HEK293 (cell line): ENCODE data around the gene DBF4B.

Experiments used
- CTCF ChIA-PET: fragments of 350-600 bp; formaldehyde crosslinking; extraction: SDS; loops from one replicate; lab custom pipeline; 2021; ENCODE audit warnings: antibody characterized with exemption; lab: Yijun Ruan, JAX
- POLR2A ChIA-PET: fragments of 300-600 bp; formaldehyde crosslinking; extraction: SDS; loops from one replicate; lab custom pipeline; 2020; ENCODE audit warnings: antibody characterized with exemption, inconsistent platforms; lab: Yijun Ruan, JAX
- H3K27ac ChIP-seq: fragments of 200-500 bp; sonication (Bioruptor generic); 2 replicates; pipeline ENCODE4 v1.5.1; 2014; ENCODE audit warnings: low read depth, low read length, control low read depth, inconsistent platforms; ENCODE audit errors: extremely low read depth
- H3K36me3 ChIP-seq, 2 experiments: fragments of 200-500 bp in 1 of 2; sonication (Bioruptor generic) in 1 of 2; 1 replicate in 1 of 2; 2 replicates in 1 of 2; pipeline ENCODE4 v1.5.1; 2014 to 2017; ENCODE audit warnings: inconsistent platforms in 2 of 2, low read length in 2 of 2; ENCODE audit not compliant: control insufficient read depth in 2 of 2, insufficient read depth in 1 of 2
- H3K4me1 ChIP-seq: fragments of 200-500 bp; sonication (Bioruptor generic); 2 replicates; pipeline ENCODE4 v1.5.1; 2014; ENCODE audit warnings: mild to moderate bottlenecking, low read length, inconsistent platforms; ENCODE audit not compliant: control insufficient read depth, insufficient read depth
- H3K4me3 ChIP-seq: 2 replicates; pipeline ENCODE4 v1.5.1; 2011; ENCODE audit warnings: low read depth, mild to moderate bottlenecking, control low read depth, low read length, moderate library complexity
- H3K9me3 ChIP-seq: fragments of 200-500 bp; sonication (Bioruptor generic); 2 replicates; pipeline ENCODE4 v1.5.1; 2014; ENCODE audit warnings: low read depth, low read length, inconsistent platforms; ENCODE audit not compliant: control insufficient read depth, insufficient read depth
- AEBP2 ChIP-seq: fragments of 450-650 bp; formaldehyde crosslinking; IDR thresholded peaks from 2 replicates; pipeline ENCODE4 v1.5.1; 2016; ENCODE audit warnings: missing biosample characterization, missing genetic modification characterization, borderline replicate concordance
- HIC1 ChIP-seq: fragments of 450-650 bp; formaldehyde crosslinking; IDR thresholded peaks from 2 replicates; pipeline ENCODE4 v1.5.1; 2016; ENCODE audit warnings: missing biosample characterization, missing genetic modification characterization
- IKZF3 ChIP-seq: fragments of 450-650 bp; IDR thresholded peaks from 2 replicates; pipeline ENCODE4 v1.5.0; 2018; ENCODE audit warnings: missing biosample characterization, mild to moderate bottlenecking, missing genetic modification characterization, moderate library complexity
- INSM2 ChIP-seq: fragments of 450-650 bp; formaldehyde crosslinking; IDR thresholded peaks from 2 replicates; pipeline ENCODE4 v1.5.1; 2016; ENCODE audit warnings: missing biosample characterization, missing genetic modification characterization
- KLF10 ChIP-seq: fragments of 450-650 bp; IDR thresholded peaks from 2 replicates; pipeline ENCODE4 v1.5.1; 2018; ENCODE audit warnings: missing biosample characterization, mild to moderate bottlenecking, missing genetic modification characterization
- KLF17 ChIP-seq: fragments of 450-650 bp; formaldehyde crosslinking; IDR thresholded peaks from 2 replicates; pipeline ENCODE4 v1.5.1; 2016; ENCODE audit warnings: missing biosample characterization, missing genetic modification characterization
- OVOL3 ChIP-seq: fragments of 450-650 bp; formaldehyde crosslinking; IDR thresholded peaks from 2 replicates; pipeline ENCODE4 v1.5.1; 2016; ENCODE audit warnings: missing biosample characterization, missing genetic modification characterization
- PRDM10 ChIP-seq: fragments of 450-650 bp; formaldehyde crosslinking; IDR thresholded peaks from 2 replicates; pipeline ENCODE4 v1.5.1; 2016; ENCODE audit warnings: missing biosample characterization, missing genetic modification characterization
- SP2 ChIP-seq: fragments of 450-650 bp; formaldehyde crosslinking; IDR thresholded peaks from 2 replicates; pipeline ENCODE4 v1.5.1; 2016; ENCODE audit warnings: missing biosample characterization, missing genetic modification characterization
- SP3 ChIP-seq: fragments of 450-650 bp; formaldehyde crosslinking; IDR thresholded peaks from 2 replicates; pipeline ENCODE4 v1.5.1; 2016; ENCODE audit warnings: missing biosample characterization, missing genetic modification characterization
- SP7 ChIP-seq: fragments of 450-650 bp; formaldehyde crosslinking; IDR thresholded peaks from 2 replicates; pipeline ENCODE4 v1.5.1; 2016; ENCODE audit warnings: missing biosample characterization, missing genetic modification characterization
- ZEB2 ChIP-seq: fragments of 450-650 bp; formaldehyde crosslinking; IDR thresholded peaks from 2 replicates; pipeline ENCODE4 v1.5.1; 2016; ENCODE audit warnings: missing biosample characterization, missing genetic modification characterization
- ZNF16 ChIP-seq: fragments of 450-650 bp; formaldehyde crosslinking; IDR thresholded peaks from 2 replicates; pipeline ENCODE4 v1.5.1; 2016; ENCODE audit warnings: low read depth, missing biosample characterization, missing genetic modification characterization
- ZNF184 ChIP-seq: fragments of 450-650 bp; IDR thresholded peaks from 2 replicates; pipeline ENCODE4 v1.5.1; 2018; ENCODE audit warnings: missing biosample characterization, mild to moderate bottlenecking, missing genetic modification characterization
- ZNF266 ChIP-seq: fragments of 450-650 bp; formaldehyde crosslinking; IDR thresholded peaks from 2 replicates; pipeline ENCODE4 v1.5.1; 2016; ENCODE audit warnings: missing biosample characterization, missing genetic modification characterization, low read depth
- ZNF366 ChIP-seq: fragments of 450-650 bp; formaldehyde crosslinking; conservative IDR thresholded peaks from 2 replicates; pipeline ENCODE4 v1.5.1; 2016; ENCODE audit warnings: missing biosample characterization, missing genetic modification characterization
- ZNF398 ChIP-seq: fragments of 450-650 bp; formaldehyde crosslinking; IDR thresholded peaks from 2 replicates; pipeline ENCODE4 v1.5.1; 2017; ENCODE audit warnings: missing biosample characterization, missing genetic modification characterization
- ZNF600 ChIP-seq: fragments of 450-650 bp; formaldehyde crosslinking; IDR thresholded peaks from 2 replicates; pipeline ENCODE4 v1.5.1; 2016; ENCODE audit warnings: missing biosample characterization, missing genetic modification characterization
- ZNF629 ChIP-seq: fragments of 450-650 bp; formaldehyde crosslinking; IDR thresholded peaks from 2 replicates; pipeline ENCODE4 v1.5.1; 2017; ENCODE audit warnings: missing biosample characterization, missing genetic modification characterization
- ZNF664 ChIP-seq: fragments of 450-650 bp; formaldehyde crosslinking; IDR thresholded peaks from 2 replicates; pipeline ENCODE4 v1.5.1; 2016; ENCODE audit warnings: missing biosample characterization, missing genetic modification characterization
- ZNF670 ChIP-seq: fragments of 450-650 bp; formaldehyde crosslinking; IDR thresholded peaks from 2 replicates; pipeline ENCODE4 v1.5.1; 2016; ENCODE audit warnings: missing biosample characterization, missing genetic modification characterization, low read depth
- ZXDB ChIP-seq: fragments of 450-650 bp; formaldehyde crosslinking; IDR thresholded peaks from 2 replicates; pipeline ENCODE4 v1.5.1; 2016; ENCODE audit warnings: missing biosample characterization, missing genetic modification characterization

The DBF4B gene

GRCh38 chr17:44794851-44795413 lies 86.5 kb downstream of the DBF4B start:
- no peak overlapping the region for H3K27ac ChIP-seq
- ChIA-PET CTCF (interaction anchor here (0.6 to 2.4 kb wide), 4 partner anchors 16 to 217 kb away, joined by 3 to 14 read pairs (median 6); no protein-coding TSS in a partner anchor), POLR2A (interaction anchor here (0.7 to 1.4 kb wide), 3 partner anchors 13 to 36 kb away, joined by 3 to 4 read pairs (median 3); no protein-coding TSS in a partner anchor)
- H3K4me1 ChIP-seq, result no peaks in the 10 kb centered on the region
- H3K4me3 ChIP-seq, result no peak overlapping the region
- no peaks in the 10 kb centered on the region for H3K9me3 ChIP-seq
- peaks cover 6 to 14% of the 10 kb centered on the region in 2 experiments; a peak in 2 of 3 replicates for H3K36me3 ChIP-seq
- TF ChIP-seq INSM2 (peak; percentile 70; the same call in 1 of the 2 replicates), KLF10 (tag by site-specific recombination) (no peak), KLF17 (tag by site-specific recombination) (0 out of 2 replicates have a peak, but pooled peaks have one; percentile 57), SP3 (tag by site-specific recombination) (peak; percentile 25; the same call in 1 of the 2 replicates), ZNF629 (tag by site-specific recombination) (peak; percentile 91), ZNF366 (tag by site-specific recombination) (peak; percentile 41), ZNF600 (peak; percentile 55; the same call in 1 of the 2 replicates), HIC1 (tag by site-specific recombination) (no peak), PRDM10 (peak; percentile 22; the same call in 1 of the 2 replicates), ZNF184 (tag by site-specific recombination) (peak; percentile 90), SP7 (peak; percentile 67), ZEB2 (tag by site-specific recombination) (peak; percentile 44; the same call in 1 of the 2 replicates), SP2 (tag by site-specific recombination) (peak; percentile 14; the same call in 1 of the 2 replicates), ZNF664 (tag by site-specific recombination) (no peak)

GRCh38 chr17:44795421-44795820 lies 87.0 kb downstream of the DBF4B start:
- TF ChIP-seq ZXDB, result no peak
- TF ChIP-seq OVOL3 (tag by site-specific recombination), result no peak
- TF ChIP-seq ZNF266 (tag by site-specific recombination), result no peak
- TF ChIP-seq ZNF16 (tag by site-specific recombination), result no peak
- TF ChIP-seq ZNF398 (tag by site-specific recombination), result no peak
- TF ChIP-seq IKZF3 (tag by site-specific recombination), result no peak
- TF ChIP-seq ZNF670 (tag by site-specific recombination), result no peak
- TF ChIP-seq AEBP2, result no peak
- TF ChIP-seq, all 188 proteins: peak for 0
- Histone ChIP-seq H3K9me3 (no peaks in the 10 kb centered on the region), H3K4me1 (no peaks in the 10 kb centered on the region), H3K4me3 (no peak overlapping the region), H3K36me3 (peaks cover 6 to 17% of the 10 kb centered on the region in 2 experiments; a peak in 2 of 3 replicates), H3K27ac (no peak overlapping the region)
- CTCF ChIA-PET, result interaction anchor here (0.6 to 2.4 kb wide), 4 partner anchors 13 to 217 kb away, joined by 3 to 14 read pairs (median 6); no protein-coding TSS in a partner anchor
- POLR2A ChIA-PET, result no interaction called here
